GM23338 (cell line): ENCODE data around the gene MYLK2. TPM values are rescaled to one million over a fixed set of nuclear protein-coding genes. Genes with fewer than 3 reads are reported as not detected.
"Not testable (repeated sequence)": the region's sequence is repeated elsewhere in the genome, so short reads cannot be mapped to it uniquely, and the experiment has no call there.

Source experiments
- ATAC-seq: fragments of 200-7000 bp; cut with Tn5 transposase; 3 replicates; pipeline ENCODE4 v1.9.1; 2020
- DNase-seq: peaks from one replicate; pipeline ENCODE4 v3.0.0-alpha.2; 2015; ENCODE audit warnings: low spot score
- H2AFZ ChIP-seq: fragments of 200-600 bp; sonication (generic); 2 replicates; pipeline ENCODE4 v1.8.0; 2016; ENCODE audit warnings: antibody characterized with exemption, mild to moderate bottlenecking, moderate library complexity
- H3F3A ChIP-seq: fragments of 200-600 bp; sonication (generic); replicated peaks from 2 replicates; pipeline ENCODE4 v1.8.0; 2017; ENCODE audit warnings: antibody characterized with exemption, mixed run types, low read depth
- H3K27ac ChIP-seq: fragments of 200-600 bp; sonication (generic); 2 replicates; pipeline ENCODE4 v1.6.1; 2016; ENCODE audit warnings: low read depth
- H3K27me3 ChIP-seq: fragments of 200-600 bp; sonication (generic); 2 replicates; pipeline ENCODE4 v1.8.0; 2016; ENCODE audit warnings: mild to moderate bottlenecking, mixed run types, moderate library complexity; ENCODE audit not compliant: insufficient read depth
- H3K36me3 ChIP-seq: fragments of 200-600 bp; sonication (generic); 2 replicates; pipeline ENCODE4 v1.8.0; 2016; ENCODE audit warnings: mild to moderate bottlenecking; ENCODE audit not compliant: insufficient read depth
- H3K4me1 ChIP-seq: fragments of 200-600 bp; sonication (generic); 2 replicates; pipeline ENCODE4 v1.8.0; 2016; ENCODE audit warnings: mild to moderate bottlenecking, moderate library complexity; ENCODE audit not compliant: insufficient read depth
- H3K4me2 ChIP-seq: fragments of 200-600 bp; sonication (generic); 2 replicates; pipeline ENCODE4 v1.7.1; 2017; ENCODE audit warnings: mixed run types
- H3K4me3 ChIP-seq: fragments of 200-600 bp; sonication (generic); 2 replicates; pipeline ENCODE4 v1.6.1; 2016; ENCODE audit warnings: mixed run types
- H3K79me2 ChIP-seq: fragments of 200-600 bp; sonication (generic); replicated peaks from 2 replicates; pipeline ENCODE4 v1.8.0; 2017; ENCODE audit warnings: mild to moderate bottlenecking; ENCODE audit not compliant: insufficient read depth
- H3K9me2 ChIP-seq: fragments of 200-600 bp; sonication (generic); 2 replicates; pipeline ENCODE4 v1.8.0; 2017; ENCODE audit not compliant: insufficient read depth
- H4K20me1 ChIP-seq: fragments of 200-600 bp; sonication (generic); replicated peaks from 2 replicates; pipeline ENCODE4 v1.8.0; 2017; ENCODE audit warnings: mild to moderate bottlenecking; ENCODE audit not compliant: insufficient read depth
- H3K27ac Mint-ChIP-seq: 2 replicates; pipeline ENCODE4 v1.8.0; 2020; ENCODE audit warnings: inconsistent platforms, mild to moderate bottlenecking, moderate library complexity, mixed read lengths
- H3K27me3 Mint-ChIP-seq: 3 replicates; pipeline ENCODE4 v1.8.0; 2022; ENCODE audit warnings: low read depth, mild to moderate bottlenecking, moderate library complexity, mixed read lengths, inconsistent platforms; ENCODE audit not compliant: insufficient read depth, poor library complexity
- H3K36me3 Mint-ChIP-seq: 3 replicates; pipeline ENCODE4 v1.8.0; 2021; ENCODE audit warnings: low read depth, mild to moderate bottlenecking, inconsistent platforms, moderate library complexity, mixed read lengths
- H3K4me1 Mint-ChIP-seq: 3 replicates; pipeline ENCODE4 v1.8.0; 2020; ENCODE audit warnings: mild to moderate bottlenecking, inconsistent platforms, mixed read lengths
- H3K4me3 Mint-ChIP-seq: 3 replicates; pipeline ENCODE4 v1.8.0; 2021; ENCODE audit warnings: moderate library complexity, mild to moderate bottlenecking, inconsistent platforms, mixed read lengths
- H3K9me3 Mint-ChIP-seq: 3 replicates; pipeline ENCODE4 v1.8.0; 2020; ENCODE audit warnings: moderate library complexity, mild to moderate bottlenecking, inconsistent platforms, mixed read lengths
- CREB1 ChIP-seq: fragments of 250-450 bp; sonication (Bioruptor Pico); IDR thresholded peaks from 2 replicates; pipeline ENCODE4 v1.5.0; 2020; ENCODE audit warnings: low read depth, mild to moderate bottlenecking, moderate library complexity
- EZH2 ChIP-seq: fragments of 200-600 bp; sonication (generic); IDR thresholded peaks from one replicate; pipeline ENCODE4 v1.8.0; 2017; ENCODE audit warnings: antibody characterized with exemption, mild to moderate bottlenecking, low read depth; ENCODE audit not compliant: unreplicated experiment
- NANOG ChIP-seq: IDR thresholded peaks from 2 replicates; pipeline ENCODE4 v1.6.1; 2016; ENCODE audit warnings: antibody characterized with exemption, borderline replicate concordance
- POLR2AphosphoS5 ChIP-seq: IDR thresholded peaks from 2 replicates; pipeline ENCODE4 v1.6.1; 2016; ENCODE audit warnings: antibody characterized with exemption, low read depth
- STAT1 ChIP-seq: IDR thresholded peaks from one replicate; pipeline ENCODE4 v1.6.1; 2016; ENCODE audit warnings: antibody characterized with exemption; ENCODE audit not compliant: unreplicated experiment
- ZNF114 ChIP-seq: fragments of 250-450 bp; sonication (Bioruptor Pico); IDR thresholded peaks from 2 replicates; pipeline ENCODE4 v1.5.0; 2020; ENCODE audit warnings: mild to moderate bottlenecking, moderate library complexity
- ZNF331 ChIP-seq: fragments of 250-450 bp; sonication (Bioruptor Pico); IDR thresholded peaks from 2 replicates; pipeline ENCODE4 v1.5.0; 2020; ENCODE audit warnings: low read depth, mild to moderate bottlenecking, moderate library complexity
- polyA plus RNA-seq: library from polyadenylated mRNA; unstranded; fragments of >200 nt; fragmentation: Nextera tagmentation; extraction: Ambion mirVana; gene quantifications from 2 replicates; pipeline ENCODE4 v1.2.1, GENCODE V29; 2016
- total RNA-seq: library from RNA; depleted of rRNA; stranded (reverse); fragments of >200 nt; shearing (Covaris generic); gene quantifications from 2 replicates; pipeline ENCODE4 v1.2.3, GENCODE V29; 2014
- TF ChIP-seq, protein P1 (sequence below), 2 experiments: fragments of 200-600 bp in 1 of 2; sonication (generic) in 1 of 2; conservative IDR thresholded peaks; 2 replicates each; pipeline versions ENCODE4 v1.5.1 to v1.6.1; 2016 to 2017; ENCODE audit warnings: antibody characterized with exemption in 2 of 2, low read depth in 2 of 2, mild to moderate bottlenecking in 2 of 2, moderate library complexity in 1 of 2
- TF ChIP-seq, protein P2 (sequence below): IDR thresholded peaks from 2 replicates; pipeline ENCODE4 v1.6.1; 2016; ENCODE audit warnings: antibody characterized with exemption
- TF ChIP-seq, protein P3 (sequence below): IDR thresholded peaks from one replicate; pipeline ENCODE4 v1.6.1; 2018; ENCODE audit warnings: antibody characterized with exemption; ENCODE audit not compliant: unreplicated experiment

The MYLK2 gene
- total and polyA plus RNA-seq, 2 experiments from 2014 or later: 0.21 to 0.28 TPM

DNA sequence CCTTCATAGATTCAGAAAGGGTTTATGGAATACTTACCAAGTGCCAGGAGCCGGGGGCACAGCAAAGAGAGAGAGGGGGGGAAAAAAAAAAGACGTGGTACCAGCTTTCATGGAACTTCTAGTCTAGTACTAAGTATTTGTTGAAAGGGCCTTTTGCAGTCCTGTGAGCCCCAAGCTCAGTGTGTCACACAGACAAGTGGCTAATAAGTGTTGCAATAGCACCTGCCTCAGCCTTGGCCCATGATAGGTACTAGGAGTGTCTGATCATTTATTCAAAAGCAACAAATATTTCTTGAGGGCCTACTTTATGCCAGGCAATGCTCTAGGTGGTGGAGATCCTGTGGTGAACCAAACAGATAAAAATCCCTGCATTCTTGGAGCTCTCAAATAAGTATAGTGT, 7.9 kb downstream of the MYLK2 start (continued):
- TF ChIP-seq ZNF114 (CRISPR knock-in tag) (no peak), ZNF331 (CRISPR knock-in tag) (no peak), STAT1 (no peak), NANOG (no peak)
- TF ChIP-seq, protein P1, sequence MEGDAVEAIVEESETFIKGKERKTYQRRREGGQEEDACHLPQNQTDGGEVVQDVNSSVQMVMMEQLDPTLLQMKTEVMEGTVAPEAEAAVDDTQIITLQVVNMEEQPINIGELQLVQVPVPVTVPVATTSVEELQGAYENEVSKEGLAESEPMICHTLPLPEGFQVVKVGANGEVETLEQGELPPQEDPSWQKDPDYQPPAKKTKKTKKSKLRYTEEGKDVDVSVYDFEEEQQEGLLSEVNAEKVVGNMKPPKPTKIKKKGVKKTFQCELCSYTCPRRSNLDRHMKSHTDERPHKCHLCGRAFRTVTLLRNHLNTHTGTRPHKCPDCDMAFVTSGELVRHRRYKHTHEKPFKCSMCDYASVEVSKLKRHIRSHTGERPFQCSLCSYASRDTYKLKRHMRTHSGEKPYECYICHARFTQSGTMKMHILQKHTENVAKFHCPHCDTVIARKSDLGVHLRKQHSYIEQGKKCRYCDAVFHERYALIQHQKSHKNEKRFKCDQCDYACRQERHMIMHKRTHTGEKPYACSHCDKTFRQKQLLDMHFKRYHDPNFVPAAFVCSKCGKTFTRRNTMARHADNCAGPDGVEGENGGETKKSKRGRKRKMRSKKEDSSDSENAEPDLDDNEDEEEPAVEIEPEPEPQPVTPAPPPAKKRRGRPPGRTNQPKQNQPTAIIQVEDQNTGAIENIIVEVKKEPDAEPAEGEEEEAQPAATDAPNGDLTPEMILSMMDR (conservative IDR thresholded peaks at IDR 0.05; ENCODE audit: low read depth in 2 of 2): no peak
- TF ChIP-seq, protein P2, sequence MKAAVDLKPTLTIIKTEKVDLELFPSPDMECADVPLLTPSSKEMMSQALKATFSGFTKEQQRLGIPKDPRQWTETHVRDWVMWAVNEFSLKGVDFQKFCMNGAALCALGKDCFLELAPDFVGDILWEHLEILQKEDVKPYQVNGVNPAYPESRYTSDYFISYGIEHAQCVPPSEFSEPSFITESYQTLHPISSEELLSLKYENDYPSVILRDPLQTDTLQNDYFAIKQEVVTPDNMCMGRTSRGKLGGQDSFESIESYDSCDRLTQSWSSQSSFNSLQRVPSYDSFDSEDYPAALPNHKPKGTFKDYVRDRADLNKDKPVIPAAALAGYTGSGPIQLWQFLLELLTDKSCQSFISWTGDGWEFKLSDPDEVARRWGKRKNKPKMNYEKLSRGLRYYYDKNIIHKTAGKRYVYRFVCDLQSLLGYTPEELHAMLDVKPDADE: no peak
- TF ChIP-seq, protein P3, sequence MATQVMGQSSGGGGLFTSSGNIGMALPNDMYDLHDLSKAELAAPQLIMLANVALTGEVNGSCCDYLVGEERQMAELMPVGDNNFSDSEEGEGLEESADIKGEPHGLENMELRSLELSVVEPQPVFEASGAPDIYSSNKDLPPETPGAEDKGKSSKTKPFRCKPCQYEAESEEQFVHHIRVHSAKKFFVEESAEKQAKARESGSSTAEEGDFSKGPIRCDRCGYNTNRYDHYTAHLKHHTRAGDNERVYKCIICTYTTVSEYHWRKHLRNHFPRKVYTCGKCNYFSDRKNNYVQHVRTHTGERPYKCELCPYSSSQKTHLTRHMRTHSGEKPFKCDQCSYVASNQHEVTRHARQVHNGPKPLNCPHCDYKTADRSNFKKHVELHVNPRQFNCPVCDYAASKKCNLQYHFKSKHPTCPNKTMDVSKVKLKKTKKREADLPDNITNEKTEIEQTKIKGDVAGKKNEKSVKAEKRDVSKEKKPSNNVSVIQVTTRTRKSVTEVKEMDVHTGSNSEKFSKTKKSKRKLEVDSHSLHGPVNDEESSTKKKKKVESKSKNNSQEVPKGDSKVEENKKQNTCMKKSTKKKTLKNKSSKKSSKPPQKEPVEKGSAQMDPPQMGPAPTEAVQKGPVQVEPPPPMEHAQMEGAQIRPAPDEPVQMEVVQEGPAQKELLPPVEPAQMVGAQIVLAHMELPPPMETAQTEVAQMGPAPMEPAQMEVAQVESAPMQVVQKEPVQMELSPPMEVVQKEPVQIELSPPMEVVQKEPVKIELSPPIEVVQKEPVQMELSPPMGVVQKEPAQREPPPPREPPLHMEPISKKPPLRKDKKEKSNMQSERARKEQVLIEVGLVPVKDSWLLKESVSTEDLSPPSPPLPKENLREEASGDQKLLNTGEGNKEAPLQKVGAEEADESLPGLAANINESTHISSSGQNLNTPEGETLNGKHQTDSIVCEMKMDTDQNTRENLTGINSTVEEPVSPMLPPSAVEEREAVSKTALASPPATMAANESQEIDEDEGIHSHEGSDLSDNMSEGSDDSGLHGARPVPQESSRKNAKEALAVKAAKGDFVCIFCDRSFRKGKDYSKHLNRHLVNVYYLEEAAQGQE: no peak

DNA sequence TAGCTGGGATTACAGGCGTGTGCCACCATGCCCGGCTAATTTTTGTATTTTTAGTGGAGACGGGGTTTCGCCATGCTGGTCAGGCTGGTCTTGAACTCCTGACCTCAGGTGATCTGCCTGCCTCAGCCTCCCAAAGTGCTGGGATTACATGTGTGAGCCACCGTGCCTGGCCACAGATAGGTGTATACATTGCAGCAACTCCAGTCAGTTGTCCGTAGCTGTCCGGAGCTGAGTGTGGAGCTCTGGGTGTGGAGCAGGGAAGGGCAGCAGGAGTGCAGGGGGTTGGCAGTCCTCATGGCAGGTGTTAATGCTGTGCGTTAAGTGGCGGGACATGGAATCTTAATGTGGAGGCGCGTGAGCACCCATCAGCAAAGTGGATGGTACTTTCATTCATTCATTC, 8.9 kb downstream of the MYLK2 start:
- H3K27me3 ChIP-seq, H3K4me1 ChIP-seq, DNase-seq, H3K4me1 Mint-ChIP-seq, H3F3A ChIP-seq, H3K27ac Mint-ChIP-seq, H3K9me3 Mint-ChIP-seq, H3K79me2 ChIP-seq, H3K27ac ChIP-seq, H4K20me1 ChIP-seq, H3K36me3 ChIP-seq, H3K4me3 Mint-ChIP-seq, ATAC-seq, H3K9me2 ChIP-seq, H3K4me2 ChIP-seq, H3K4me3 ChIP-seq, H2AFZ ChIP-seq, H3K36me3 Mint-ChIP-seq: not testable (repeated sequence)
- H3K27me3 Mint-ChIP-seq: peaks cover 13% of the 10 kb centered on the region

DNA sequence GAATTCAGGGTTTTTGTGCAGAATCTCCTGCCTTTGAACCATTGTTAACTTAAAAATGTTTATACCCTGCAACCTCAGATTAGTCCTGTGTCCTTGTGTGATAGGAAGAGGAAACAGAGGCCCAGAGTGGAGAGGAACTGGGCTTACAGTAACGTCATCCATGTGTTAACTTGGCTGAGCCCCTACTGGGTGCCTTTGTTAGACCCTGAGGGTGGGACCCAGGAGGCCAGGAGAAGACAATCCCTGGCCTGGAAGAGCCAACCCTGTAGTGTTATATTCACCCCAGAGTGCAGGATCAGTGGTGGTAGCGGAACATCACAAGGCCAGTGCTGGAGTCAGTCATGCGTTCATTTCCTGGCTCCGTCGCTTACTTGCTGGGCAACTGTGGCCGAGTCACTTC, 10.6 kb downstream of the MYLK2 start:
- no peak for ATAC-seq
- H3K27ac ChIP-seq: no peak overlapping the region
- no peak overlapping the region for H3K27ac Mint-ChIP-seq
- no peak for DNase-seq
- no peaks in the 10 kb centered on the region for H3K4me1 Mint-ChIP-seq
- no peaks in the 10 kb centered on the region for H3K27me3 ChIP-seq
- H3K9me2 ChIP-seq: no peaks in the 10 kb centered on the region; the same call in 1 of the 2 replicates
- 0 out of 2 replicates have a peak, but pooled peaks cover 5% of the 10 kb centered on the region for H3F3A ChIP-seq
- H3K79me2 ChIP-seq: no peaks in the 10 kb centered on the region
- H3K4me1 ChIP-seq: no peaks in the 10 kb centered on the region; the same call in 1 of the 2 replicates
- H3K36me3 Mint-ChIP-seq: no peaks in the 10 kb centered on the region; the same call in 2 of the 3 replicates
- H4K20me1 ChIP-seq: no peaks in the 10 kb centered on the region
- no peak overlapping the region for H3K4me2 ChIP-seq
- H2AFZ ChIP-seq: no peak overlapping the region
- peaks cover 12% of the 10 kb centered on the region for H3K9me3 Mint-ChIP-seq
- H3K36me3 ChIP-seq: no peaks in the 10 kb centered on the region
- TF ChIP-seq CREB1 (no peak), ZNF331 (CRISPR knock-in tag) (no peak), STAT1 (no peak), POLR2AphosphoS5 (no peak), NANOG (no peak), EZH2 (no peak)
- TF ChIP-seq, protein P2: no peak
- no peak overlapping the region for H3K4me3 Mint-ChIP-seq
- H3K27me3 Mint-ChIP-seq: peaks cover 12% of the 10 kb centered on the region
- H3K4me3 ChIP-seq: no peak overlapping the region
